Ovary (tissue), 9 donors: ENCODE data around the gene NOL12. TPM values are rescaled to one million over a fixed set of nuclear protein-coding genes. Genes with fewer than 3 reads are reported as not detected.

Source experiments
- DNase-seq, 5 donors: peaks; one replicate each; pipeline ENCODE4 v3.0.0-alpha.2; 2019 to 2020
- H3K27ac ChIP-seq, 2 donors: fragments of 200-600 bp; one replicate each; pipeline versions ENCODE4 v1.5.1 to v1.8.0; 2019 to 2022
- H3K27me3 ChIP-seq: fragments of 200-600 bp; one replicate; pipeline ENCODE4 v1.8.0; 2022
- H3K36me3 ChIP-seq: fragments of 200-600 bp; sonication (generic); one replicate; pipeline ENCODE4 v1.5.1; 2019
- H3K4me1 ChIP-seq: one replicate; pipeline ENCODE4 v1.8.1; 2013; ENCODE audit warnings: mild to moderate bottlenecking, moderate library complexity; ENCODE audit not compliant: insufficient read depth
- H3K4me3 ChIP-seq: fragments of 200-600 bp; sonication (generic); one replicate; pipeline ENCODE4 v1.5.1; 2017
- H3K9me3 ChIP-seq, 2 donors: fragments of 200-600 bp in 1 of 2; sonication (generic) in 1 of 2; one replicate each; pipeline versions ENCODE4 v1.5.1 to v1.8.1; 2013 to 2019; ENCODE audit warnings: mild to moderate bottlenecking in 1 of 2, moderate library complexity in 1 of 2
- EP300 ChIP-seq: sonication (generic); formaldehyde crosslinking; IDR thresholded peaks from one replicate; pipeline ENCODE4 v1.6.1; 2017; ENCODE audit warnings: antibody characterized with exemption
- POLR2A ChIP-seq: fragments of 450-650 bp; IDR thresholded peaks from one replicate; pipeline ENCODE4 v1.6.1; 2017; ENCODE audit warnings: antibody characterized with exemption, mild to moderate bottlenecking, moderate library complexity
- WGBS, 3 donors: extraction: QIAGEN DNeasy Blood & Tissue Kit in 1 of 3; methylation state at CpG; one replicate each; pipeline versions ENCODE4 v1.1.5 to v1.1.7; 2013 to 2017; 5-methylcytosine and 5-hydroxymethylcytosine counted together
- intact Hi-C, 4 donors: fragments of 100-400 bp; cut with DNase I; formaldehyde crosslinking; loops; one replicate each; pipeline versions ENCODE4 v1.11.0 to v1.15.1; 2022 to 2023
- polyA plus RNA-seq, 2 donors: library from polyadenylated mRNA; stranded (reverse); fragments of 200-250 nt in 1 of 2; fragments of 350-450 nt in 1 of 2; fragmentation: Illumina TruSeq in 1 of 2; extraction: RNeasy Lipid Tissue Mini Kit (QIAGEN cat#74804) in 1 of 2; gene quantifications; one replicate each; pipeline ENCODE4 v1.2.3, GENCODE V29; 2013 to 2014
- total RNA-seq, 7 donors: library from RNA; depleted of rRNA in 2 of 7; stranded (reverse); fragments of >200 nt in 2 of 7; fragmentation: NEBNext Ultra II Directional in 3 of 7; extraction: Animal tissue kit (Norgen Biotek cat#: 25700) in 3 of 7; gene quantifications; one replicate each; pipeline versions ENCODE4 v1.1.0 to v1.2.4, GENCODE V29; 2016 to 2023
- TF ChIP-seq, protein P1 (sequence below), 3 donors: fragments of 450-650 bp in 2 of 3; fragments of 200-600 bp in 1 of 3; IDR thresholded peaks; one replicate each; pipeline versions ENCODE4 v1.5.1 to v1.8.0; 2016 to 2022; ENCODE audit warnings: antibody characterized with exemption in 3 of 3, mild to moderate bottlenecking in 1 of 3
- donor health status: DM: no; HTN: no; CAD: no; lungs with moderate emphysema.
- donor health status: DM: no; HTN: no; CAD: no.
- donor health status: Bipolar disorder and iron deficiency.
- donor health status: DM: yes; HTN: yes; CAD: no.
- donor health status: DM: no; HTN: no; CAD: no.
- donor health status: DM: yes; HTN: yes; CAD: no.

Gene NOL12
- total and polyA plus RNA-seq, 9 donors = 7.6 to 36.0 (median 20.0) TPM

DNA sequence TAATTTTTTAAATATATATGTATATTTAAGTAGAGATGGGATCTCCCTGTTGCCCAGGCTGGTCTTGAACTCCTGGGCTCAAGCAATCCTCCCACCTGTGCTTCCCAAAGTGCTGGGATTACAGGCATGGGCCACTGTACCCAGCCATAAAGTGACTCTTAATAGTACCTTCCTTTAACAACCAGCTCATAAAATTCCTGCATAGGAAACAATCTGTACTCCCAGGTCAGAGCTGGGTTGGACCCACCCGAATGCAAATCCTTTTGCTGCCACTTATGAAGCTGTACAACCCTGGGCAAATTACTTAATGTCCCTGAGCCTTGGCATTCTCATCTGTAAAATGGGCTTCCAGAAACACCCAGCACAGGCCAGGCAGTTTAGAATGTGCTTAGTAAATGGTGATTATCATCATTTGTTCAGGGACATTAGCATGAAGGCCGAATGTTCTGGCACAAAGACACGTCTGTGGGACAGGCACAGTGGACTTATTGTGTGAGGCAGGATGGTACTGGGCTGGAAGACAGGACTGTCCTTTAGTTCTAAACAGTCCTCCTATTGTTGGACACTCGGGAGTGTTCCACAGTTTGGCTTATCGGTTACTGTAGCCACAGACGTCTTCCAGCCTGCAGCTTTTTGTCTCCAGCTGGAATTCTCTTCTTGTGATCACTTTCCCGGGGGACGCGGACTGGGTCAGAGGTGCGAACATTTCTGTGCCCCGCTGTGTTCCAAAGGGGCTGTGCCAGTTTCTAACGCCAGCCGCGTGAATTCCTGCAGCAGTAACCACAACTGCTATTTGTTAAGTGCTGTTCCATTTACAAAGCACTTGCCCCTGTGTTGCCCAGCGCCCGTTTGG is 21.7 kb upstream of the NOL12 start:
- H3K4me3 ChIP-seq = no peak overlapping the region
- 32 to 65% (median 33%) methylated on average over 16 of the region's 16 CpGs for WGBS, 3 donors
- H3K27me3 ChIP-seq = no peaks in the 10 kb centered on the region
- no peak overlapping the region for H3K27ac ChIP-seq
- no peaks in the 10 kb centered on the region for H3K36me3 ChIP-seq
- peak in 2 of 5 donors; percentile 31 to 68 for DNase-seq
- intact Hi-C loops = loop anchor here in 1 of 4 donors (5.0 kb wide), 1 partner anchor 138 kb away; no protein-coding TSS in a partner anchor
- peaks cover 6% of the 10 kb centered on the region for H3K4me1 ChIP-seq
- TF ChIP-seq EP300 (no peak), POLR2A (no peak)
- TF ChIP-seq, protein P1, sequence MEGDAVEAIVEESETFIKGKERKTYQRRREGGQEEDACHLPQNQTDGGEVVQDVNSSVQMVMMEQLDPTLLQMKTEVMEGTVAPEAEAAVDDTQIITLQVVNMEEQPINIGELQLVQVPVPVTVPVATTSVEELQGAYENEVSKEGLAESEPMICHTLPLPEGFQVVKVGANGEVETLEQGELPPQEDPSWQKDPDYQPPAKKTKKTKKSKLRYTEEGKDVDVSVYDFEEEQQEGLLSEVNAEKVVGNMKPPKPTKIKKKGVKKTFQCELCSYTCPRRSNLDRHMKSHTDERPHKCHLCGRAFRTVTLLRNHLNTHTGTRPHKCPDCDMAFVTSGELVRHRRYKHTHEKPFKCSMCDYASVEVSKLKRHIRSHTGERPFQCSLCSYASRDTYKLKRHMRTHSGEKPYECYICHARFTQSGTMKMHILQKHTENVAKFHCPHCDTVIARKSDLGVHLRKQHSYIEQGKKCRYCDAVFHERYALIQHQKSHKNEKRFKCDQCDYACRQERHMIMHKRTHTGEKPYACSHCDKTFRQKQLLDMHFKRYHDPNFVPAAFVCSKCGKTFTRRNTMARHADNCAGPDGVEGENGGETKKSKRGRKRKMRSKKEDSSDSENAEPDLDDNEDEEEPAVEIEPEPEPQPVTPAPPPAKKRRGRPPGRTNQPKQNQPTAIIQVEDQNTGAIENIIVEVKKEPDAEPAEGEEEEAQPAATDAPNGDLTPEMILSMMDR (IDR thresholded peaks at IDR 0.05) = no peak
- H3K9me3 ChIP-seq = no peaks in the 10 kb centered on the region

DNA sequence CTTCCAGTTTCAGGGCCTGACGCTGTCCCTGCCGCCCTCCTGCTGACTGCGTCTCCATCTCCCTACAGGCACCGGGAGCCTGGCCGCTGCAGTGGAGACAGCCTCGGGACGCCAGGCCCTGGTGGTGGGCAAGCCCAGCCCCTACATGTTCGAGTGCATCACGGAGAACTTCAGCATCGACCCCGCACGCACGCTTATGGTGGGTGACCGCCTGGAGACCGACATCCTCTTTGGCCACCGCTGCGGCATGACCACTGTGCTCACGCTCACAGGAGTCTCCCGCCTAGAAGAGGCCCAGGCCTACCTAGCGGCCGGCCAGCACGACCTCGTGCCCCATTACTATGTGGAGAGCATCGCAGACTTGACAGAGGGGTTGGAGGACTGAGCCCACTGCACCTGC is 20.7 kb upstream of the NOL12 start:
- peaks cover 3% of the 10 kb centered on the region for H3K4me1 ChIP-seq
- H3K36me3 ChIP-seq = no peaks in the 10 kb centered on the region
- TF ChIP-seq EP300 (no peak), POLR2A (no peak)
- TF ChIP-seq, protein P1 (IDR thresholded peaks at IDR 0.05) = no peak
- no peak overlapping the region for H3K4me3 ChIP-seq
- WGBS, 3 donors = 90 to 93% (median 90%) methylated on average over 24 of the region's 24 CpGs
- H3K27me3 ChIP-seq = no peaks in the 10 kb centered on the region
- H3K9me3 ChIP-seq = no peaks in the 10 kb centered on the region
- no peak overlapping the region for H3K27ac ChIP-seq
- DNase-seq = no peak
- intact Hi-C loops = no loop called here

DNA sequence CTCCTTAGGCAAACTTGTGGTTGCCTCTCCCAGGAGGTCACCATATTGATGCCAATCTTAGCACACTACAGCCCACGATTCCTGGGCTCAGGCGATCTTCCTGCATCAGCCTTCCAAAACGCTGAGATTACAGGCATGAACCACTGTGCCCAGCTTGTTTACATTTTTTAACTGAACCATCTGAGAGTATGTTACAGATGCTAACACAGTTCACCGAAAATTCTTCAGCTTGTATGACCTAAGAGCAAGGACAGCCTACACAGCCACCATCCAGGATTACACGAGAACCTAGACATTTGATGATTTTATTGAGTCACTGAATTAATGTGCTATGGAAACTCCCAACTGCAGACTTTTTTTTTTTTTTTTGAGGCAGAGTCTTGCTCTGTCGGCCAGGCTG is 16.6 kb upstream of the NOL12 start:
- 30 to 54% (median 33%) methylated on average over 6 of the region's 6 CpGs for WGBS, 3 donors
- no peak for DNase-seq
- Histone ChIP-seq H3K4me3 (no peak overlapping the region), H3K27me3 (no peaks in the 10 kb centered on the region), H3K36me3 (no peaks in the 10 kb centered on the region), H3K9me3 (no peaks in the 10 kb centered on the region), H3K4me1 (peaks cover 9% of the 10 kb centered on the region), H3K27ac (no peak overlapping the region)
- intact Hi-C loops = no loop called here
- TF ChIP-seq POLR2A (no peak), EP300 (no peak)
- TF ChIP-seq, protein P1 (IDR thresholded peaks at IDR 0.05) = no peak

DNA sequence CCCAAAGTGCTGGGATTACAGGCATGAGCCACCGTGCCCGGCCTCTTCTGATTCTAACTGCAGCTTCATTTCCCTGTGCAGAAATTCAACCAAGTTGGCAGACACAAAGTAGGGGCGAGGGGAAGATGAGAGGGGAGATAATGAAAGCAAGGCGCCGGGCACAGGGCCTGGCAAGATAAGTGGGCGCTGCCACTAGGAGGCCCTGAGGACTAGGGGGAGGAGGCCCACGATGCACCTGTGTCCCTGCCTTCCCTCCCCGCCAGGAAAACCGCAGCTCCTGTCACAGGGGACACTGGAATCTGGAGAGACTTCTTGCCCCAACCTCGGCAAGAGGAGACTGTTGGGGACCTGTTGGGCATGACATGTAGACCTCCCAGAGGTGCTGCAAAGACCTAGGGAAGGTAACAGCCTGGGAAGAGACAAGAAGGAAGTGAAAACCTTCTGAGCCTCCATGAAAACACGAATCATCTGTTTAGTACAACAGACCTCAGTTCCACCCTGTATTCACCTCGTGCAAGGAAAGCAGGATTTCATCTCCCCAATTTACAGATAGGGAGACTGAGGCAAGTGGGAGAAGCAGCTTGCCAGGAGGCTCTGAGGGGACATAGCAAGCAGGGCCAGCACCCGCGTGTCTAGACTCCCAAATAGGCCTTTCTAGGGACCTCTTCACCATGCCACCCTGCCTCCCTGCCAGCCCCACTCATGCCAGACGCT is 13.8 kb upstream of the NOL12 start:
- H3K9me3 ChIP-seq = no peaks in the 10 kb centered on the region
- no peak overlapping the region for H3K4me3 ChIP-seq
- intact Hi-C loops = loop anchor here in 2 of 4 donors (5.0 to 10.0 kb wide), 2 partner anchors 48 to 50 kb away; no protein-coding TSS in a partner anchor
- DNase-seq = no peak
- H3K27ac ChIP-seq = peak overlapping the region in 1 of 2 donors; percentile 94
- TF ChIP-seq, protein P1 (IDR thresholded peaks at IDR 0.05) = no peak
- TF ChIP-seq EP300 (no peak), POLR2A (no peak)
- WGBS, 3 donors = 79 to 82% (median 81%) methylated on average over 15 of the region's 15 CpGs
- no peaks in the 10 kb centered on the region for H3K36me3 ChIP-seq
- peaks cover 8% of the 10 kb centered on the region for H3K4me1 ChIP-seq
- H3K27me3 ChIP-seq = no peaks in the 10 kb centered on the region
